Kidney epithelial cell (primary cell): ENCODE results near the gene LRCOL1. TPM values are rescaled to one million over a fixed set of nuclear protein-coding genes. Genes with fewer than 3 reads are reported as not detected.

ENCODE experiments used
- DNase-seq: peaks from one replicate; pipeline ENCODE4 v3.0.0-alpha.2; 2010; ENCODE audit warnings: low read depth
- H3K27me3 ChIP-seq: 2 replicates; pipeline ENCODE4 v1.6.0; 2011; ENCODE audit warnings: low read length; ENCODE audit not compliant: control insufficient read depth, insufficient read depth
- H3K36me3 ChIP-seq: 2 replicates; pipeline ENCODE4 v1.5.1; 2011; ENCODE audit warnings: low read length; ENCODE audit not compliant: control insufficient read depth, insufficient read depth
- H3K4me3 ChIP-seq: 2 replicates; pipeline ENCODE4 v1.5.1; 2011; ENCODE audit warnings: low read depth, mild to moderate bottlenecking, control low read depth, low read length
- total RNA-seq: library from RNA; depleted of rRNA; stranded (reverse); fragments of >200 nt; gene quantifications from 2 replicates; pipeline ENCODE4 v1.2.3, GENCODE V29; 2015
- TF ChIP-seq, protein P1 (sequence below): IDR thresholded peaks from 2 replicates; pipeline ENCODE4 v1.5.1; 2011; ENCODE audit warnings: mild to moderate bottlenecking, moderate library complexity, low read length, control low read depth, inconsistent platforms; ENCODE audit not compliant: insufficient read depth, poor library complexity, severe bottlenecking

The LRCOL1 gene
- total RNA-seq, 1 donor from 2014 or later: not detected

GRCh38 chr12:132638541-132639408, 28.4 kb upstream of the LRCOL1 start:
- DNase-seq: peak; percentile 26
- H3K27me3 ChIP-seq: no peaks in the 10 kb centered on the region
- no peak overlapping the region for H3K4me3 ChIP-seq
- TF ChIP-seq, protein P1, sequence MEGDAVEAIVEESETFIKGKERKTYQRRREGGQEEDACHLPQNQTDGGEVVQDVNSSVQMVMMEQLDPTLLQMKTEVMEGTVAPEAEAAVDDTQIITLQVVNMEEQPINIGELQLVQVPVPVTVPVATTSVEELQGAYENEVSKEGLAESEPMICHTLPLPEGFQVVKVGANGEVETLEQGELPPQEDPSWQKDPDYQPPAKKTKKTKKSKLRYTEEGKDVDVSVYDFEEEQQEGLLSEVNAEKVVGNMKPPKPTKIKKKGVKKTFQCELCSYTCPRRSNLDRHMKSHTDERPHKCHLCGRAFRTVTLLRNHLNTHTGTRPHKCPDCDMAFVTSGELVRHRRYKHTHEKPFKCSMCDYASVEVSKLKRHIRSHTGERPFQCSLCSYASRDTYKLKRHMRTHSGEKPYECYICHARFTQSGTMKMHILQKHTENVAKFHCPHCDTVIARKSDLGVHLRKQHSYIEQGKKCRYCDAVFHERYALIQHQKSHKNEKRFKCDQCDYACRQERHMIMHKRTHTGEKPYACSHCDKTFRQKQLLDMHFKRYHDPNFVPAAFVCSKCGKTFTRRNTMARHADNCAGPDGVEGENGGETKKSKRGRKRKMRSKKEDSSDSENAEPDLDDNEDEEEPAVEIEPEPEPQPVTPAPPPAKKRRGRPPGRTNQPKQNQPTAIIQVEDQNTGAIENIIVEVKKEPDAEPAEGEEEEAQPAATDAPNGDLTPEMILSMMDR: peak; percentile 69
- H3K36me3 ChIP-seq: peaks cover 1% of the 10 kb centered on the region

GRCh38 chr12:132637811-132638210, 27.4 kb upstream of the LRCOL1 start:
- H3K36me3 ChIP-seq: peaks cover 1% of the 10 kb centered on the region
- no peaks in the 10 kb centered on the region for H3K27me3 ChIP-seq
- TF ChIP-seq, protein P1: no peak
- no peak for DNase-seq
- no peak overlapping the region for H3K4me3 ChIP-seq

DNA sequence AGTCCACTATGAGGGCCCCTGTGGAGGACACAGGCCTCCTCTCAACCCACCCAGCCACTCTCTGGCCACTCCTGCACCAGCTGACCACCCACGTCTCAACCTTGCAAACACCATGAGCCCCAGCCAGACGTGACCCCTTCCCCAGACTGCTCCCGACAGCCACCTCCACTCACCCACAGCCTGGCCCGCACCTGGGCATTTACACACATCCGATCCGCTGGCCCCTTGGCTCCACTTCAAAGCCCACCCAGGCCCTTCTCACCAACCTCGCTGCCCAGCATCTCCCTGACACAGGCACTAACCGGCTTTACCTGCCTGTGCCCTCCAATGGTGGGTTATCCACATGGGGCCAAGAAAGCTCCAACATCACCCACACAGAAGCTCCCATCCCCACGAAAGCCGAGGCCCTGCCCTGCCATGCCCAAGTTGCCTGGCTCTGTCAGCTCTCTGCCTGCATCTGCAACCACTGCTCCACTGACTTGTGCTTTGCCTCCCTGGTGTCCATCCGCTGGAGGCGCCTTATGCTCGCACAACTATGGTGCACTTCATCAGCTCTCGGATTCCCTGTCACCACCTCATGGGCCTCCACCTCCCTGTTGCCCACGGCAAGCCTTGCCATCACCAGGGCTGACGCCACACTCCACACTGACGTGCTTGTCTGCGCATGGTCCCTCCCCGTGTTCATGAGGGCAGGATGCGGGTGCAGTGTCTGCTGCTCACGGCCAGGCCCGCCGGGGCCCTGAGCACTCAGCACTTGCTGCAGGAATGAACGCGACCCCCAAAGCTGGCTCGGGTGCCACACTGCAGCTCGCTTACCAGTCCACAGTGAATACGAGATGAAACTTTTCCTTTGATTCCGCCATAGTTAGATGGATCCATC, 24.9 kb upstream of the LRCOL1 start:
- no peak for DNase-seq
- H3K36me3 ChIP-seq: no peaks in the 10 kb centered on the region
- TF ChIP-seq, protein P1: no peak

DNA sequence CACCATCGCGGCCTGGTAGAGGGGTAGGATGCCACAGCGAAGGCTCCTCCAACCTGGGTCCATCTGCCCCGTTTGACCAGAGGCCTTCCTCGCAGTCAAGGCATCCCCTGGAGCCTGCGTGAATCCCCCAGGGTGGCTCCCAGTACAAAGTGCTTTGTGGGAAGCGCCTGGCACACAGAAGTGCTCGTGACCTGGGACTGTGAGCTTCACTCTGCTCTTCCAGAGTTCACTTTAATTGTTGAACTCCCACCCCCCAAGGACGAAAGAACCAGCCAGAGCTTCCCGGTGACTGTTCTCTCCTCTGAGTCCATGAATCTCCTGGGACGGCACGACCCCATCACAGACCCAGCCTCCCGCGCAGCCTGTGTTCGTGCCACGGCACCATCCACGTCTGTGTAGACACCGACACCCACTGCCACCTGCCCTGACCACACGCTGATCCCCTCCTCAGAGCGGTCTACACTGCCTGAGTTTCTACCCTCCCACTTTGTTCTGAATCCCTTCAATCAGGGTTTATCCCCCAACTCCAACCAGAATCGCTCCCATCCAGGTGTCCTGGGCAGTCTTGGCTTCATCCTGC, 24.1 kb upstream of the LRCOL1 start:
- no peak overlapping the region for H3K4me3 ChIP-seq
- TF ChIP-seq, protein P1: no peak
- no peaks in the 10 kb centered on the region for H3K27me3 ChIP-seq
- no peak for DNase-seq
- H3K36me3 ChIP-seq: no peaks in the 10 kb centered on the region

More for the DNA sequence above, 24.9 kb upstream of the LRCOL1 start:
- Histone ChIP-seq H3K4me3 (no peak overlapping the region), H3K27me3 (no peaks in the 10 kb centered on the region)

GRCh38 chr12:132633901-132634300, 23.5 kb upstream of the LRCOL1 start:
- no peaks in the 10 kb centered on the region for H3K36me3 ChIP-seq
- no peak for DNase-seq
- H3K4me3 ChIP-seq: no peak overlapping the region
- no peaks in the 10 kb centered on the region for H3K27me3 ChIP-seq
- TF ChIP-seq, protein P1: no peak
